Measurements from ENCODE around the gene MAPKAP1. TPM values are rescaled to one million over a fixed set of nuclear protein-coding genes. Genes with fewer than 3 reads are reported as not detected.
"Not testable (repeated sequence)": the region's sequence is repeated elsewhere in the genome, so short reads cannot be mapped to it uniquely, and the experiment has no call there.

Gene MAPKAP1
- total RNA-seq, 2 donors from 2014 or later: 98.0 to 98.4 TPM

GRCh38 chr9:125407432-125407973 lies 299.5 kb downstream of the MAPKAP1 start:
- intact Hi-C loops (cut with DNase I): loop anchor here (2.0 to 10.0 kb wide), 3 partner anchors 217 to 827 kb away; no protein-coding TSS in a partner anchor
- peak in 1 of 2 donors; percentile 15 for ATAC-seq
- no peak for DNase-seq

DNA sequence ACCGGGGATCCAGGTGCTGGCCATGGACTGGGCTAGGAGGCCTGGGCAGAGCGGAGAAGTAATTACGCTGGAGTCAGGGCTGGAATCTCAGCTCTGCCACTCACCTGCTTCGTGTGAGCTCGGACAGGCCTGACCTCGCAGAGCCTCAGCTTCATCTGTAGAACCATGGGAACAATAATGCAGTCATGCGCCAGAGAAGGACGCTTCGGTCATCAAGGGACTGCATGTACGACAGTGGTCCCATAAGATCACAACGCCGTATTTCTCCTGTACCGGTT lies 300.3 kb downstream of the MAPKAP1 start:
- ATAC-seq (no peak), DNase-seq (no peak)
- intact Hi-C loops (cut with DNase I): loop anchor here (2.0 to 10.0 kb wide), 3 partner anchors 218 to 828 kb away; no protein-coding TSS in a partner anchor

DNA sequence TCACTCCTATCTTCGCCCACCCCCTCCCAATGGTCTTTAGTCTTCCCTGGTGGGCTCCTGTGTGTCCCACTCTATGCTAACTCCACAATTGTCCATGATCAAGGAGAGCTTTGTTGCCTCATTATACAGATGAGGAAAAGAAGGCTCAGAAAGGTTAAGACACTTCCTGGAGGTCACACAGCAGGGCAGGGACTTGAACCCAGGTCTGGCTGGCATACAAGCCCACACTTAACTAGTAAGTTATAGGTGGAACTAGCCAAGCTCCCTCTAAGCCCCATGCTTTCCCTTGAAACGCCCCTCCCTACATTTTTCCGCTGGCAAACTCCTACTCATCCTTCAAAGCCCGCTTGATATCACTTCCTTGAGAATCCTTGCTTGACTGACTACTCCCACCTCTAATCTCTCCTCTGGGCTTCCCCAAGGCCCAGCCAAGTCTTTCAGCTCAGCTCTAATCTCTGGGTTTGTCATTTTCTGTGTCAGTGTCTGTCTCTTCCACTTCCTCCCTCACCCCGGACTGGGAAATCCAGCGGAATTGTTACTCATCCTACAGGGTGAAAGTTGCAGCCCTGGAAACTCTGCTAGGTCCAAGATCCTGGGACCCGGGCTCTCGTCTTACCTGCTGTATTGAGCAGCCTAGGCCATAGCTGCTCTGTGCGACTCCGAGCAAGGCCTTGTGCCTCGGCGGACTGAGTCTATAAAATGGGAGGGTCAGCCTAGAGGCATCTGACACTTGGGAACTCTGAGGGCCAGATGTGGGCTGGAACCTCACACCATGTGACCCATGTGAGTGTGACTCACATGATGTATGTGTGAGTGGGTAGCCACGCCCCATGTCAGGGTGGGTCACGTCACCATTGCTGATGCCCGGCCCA lies 300.8 kb downstream of the MAPKAP1 start:
- intact Hi-C loops (cut with DNase I): loop anchor here (2.0 to 10.0 kb wide), 3 partner anchors 219 to 829 kb away; no protein-coding TSS in a partner anchor
- DNase-seq (no peak), ATAC-seq (no peak)

GRCh38 chr9:125404733-125405132 lies 302.3 kb downstream of the MAPKAP1 start:
- DNase-seq: no peak
- intact Hi-C loops (cut with DNase I): loop anchor here in 1 of 2 donors (10.0 kb wide), 2 partner anchors 220 to 830 kb away; no protein-coding TSS in a partner anchor
- no peak for ATAC-seq

DNA sequence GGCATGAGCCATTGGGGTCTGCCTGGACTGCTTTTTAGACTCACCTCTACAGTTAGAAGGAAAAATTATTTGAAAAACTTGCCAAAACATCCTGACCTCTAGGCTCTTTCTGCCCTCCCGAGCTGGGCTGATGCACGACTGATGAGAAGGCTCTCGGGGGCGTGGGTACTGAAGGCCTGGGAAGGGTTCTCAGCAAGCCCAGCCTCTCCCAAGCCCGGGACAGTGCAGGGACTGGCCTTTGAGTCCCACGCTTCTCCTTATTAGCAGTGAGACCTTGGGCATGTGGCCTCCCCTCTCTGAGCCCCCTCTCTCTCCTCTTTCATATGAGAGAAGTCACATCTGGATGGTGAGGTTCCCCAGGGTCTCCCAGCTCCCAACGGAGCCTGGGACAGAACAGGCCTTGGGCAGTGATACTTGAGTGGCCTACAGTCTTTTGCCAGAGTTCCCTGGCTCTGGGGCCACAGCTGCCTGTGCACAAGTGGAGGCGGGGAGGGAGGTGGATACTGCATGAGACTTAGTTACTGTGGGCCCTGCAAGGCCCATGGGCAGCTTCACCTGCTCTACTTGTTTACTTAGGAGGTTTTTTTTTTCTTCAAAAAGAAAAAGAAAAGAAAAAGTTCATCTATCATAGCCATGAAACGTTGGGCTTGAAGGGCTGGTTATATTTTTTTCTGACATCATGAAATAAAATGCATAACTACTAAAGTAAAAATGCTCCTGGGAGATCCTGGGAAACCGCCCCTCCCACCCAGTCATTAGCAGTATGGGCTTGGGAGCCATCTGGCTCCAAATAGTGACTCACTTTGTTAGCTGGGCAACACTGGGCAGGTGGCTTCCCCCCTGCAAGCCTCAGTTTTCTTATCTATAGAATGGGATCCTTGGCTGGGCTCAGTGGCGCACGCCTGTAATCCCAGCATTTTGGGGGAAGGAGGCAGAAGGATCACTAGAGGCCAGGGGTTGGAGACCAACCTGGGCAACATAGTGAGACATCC lies 306.0 kb downstream of the MAPKAP1 start:
- intact Hi-C loops (cut with DNase I): loop anchor here in 1 of 2 donors (10.0 kb wide), 2 partner anchors 224 to 834 kb away; no protein-coding TSS in a partner anchor
- DNase-seq (no peak), ATAC-seq (no peak)

DNA sequence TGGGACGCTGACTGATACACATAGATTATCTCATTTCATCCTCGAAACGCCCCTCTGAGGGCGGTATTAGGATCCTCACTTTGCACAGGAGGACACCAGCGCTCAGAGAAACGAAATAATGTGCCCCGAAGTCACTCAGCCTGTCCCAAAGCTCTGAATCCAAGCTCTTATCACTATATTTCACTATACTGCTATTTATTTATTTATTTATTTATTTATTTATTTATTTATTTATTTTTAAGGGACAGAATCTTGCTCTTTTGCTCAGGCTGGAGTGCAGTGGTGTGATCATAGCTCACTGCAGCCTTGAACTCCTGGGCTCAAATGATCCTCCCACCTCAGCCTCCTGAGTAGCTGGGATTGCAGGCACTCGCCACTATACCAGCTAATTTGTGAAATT lies 306.8 kb downstream of the MAPKAP1 start:
- not testable (repeated sequence) for ATAC-seq, DNase-seq
- intact Hi-C loops (cut with DNase I): loop anchor here in 1 of 2 donors (10.0 kb wide), 2 partner anchors 225 to 835 kb away; no protein-coding TSS in a partner anchor

GRCh38 chr9:125399666-125400065 lies 307.3 kb downstream of the MAPKAP1 start:
- DNase-seq: no peak
- intact Hi-C loops (cut with DNase I): loop anchor here in 1 of 2 donors (10.0 kb wide), 2 partner anchors 225 to 835 kb away; no protein-coding TSS in a partner anchor
- no peak for ATAC-seq

- intact Hi-C loops (cut with DNase I): no loop called here
- ATAC-seq (no peak), DNase-seq (no peak)
These were observed 307.8 kb downstream of the MAPKAP1 start for GRCh38 chr9:125399165-125399564.

DNA sequence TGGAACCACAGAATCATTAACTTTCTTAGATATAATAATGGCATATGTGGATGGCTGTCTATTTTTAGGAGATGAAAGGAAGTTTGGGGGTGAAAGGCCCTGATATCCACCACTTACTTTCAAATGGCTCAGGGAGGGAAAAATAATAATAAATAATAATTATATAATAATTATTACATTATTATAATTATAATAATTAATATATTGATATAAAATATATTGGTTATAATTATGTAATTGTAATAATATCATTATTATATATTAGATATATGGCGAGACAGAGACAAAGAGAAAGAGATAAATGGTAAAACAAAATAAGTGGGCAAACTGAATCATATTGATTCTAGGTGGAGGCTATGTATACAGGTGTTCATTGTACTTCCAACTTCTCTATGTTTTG lies 308.8 kb downstream of the MAPKAP1 start:
- intact Hi-C loops (cut with DNase I): no loop called here
- ATAC-seq (no peak), DNase-seq (no peak)

- ATAC-seq (no peak), DNase-seq (no peak)
These were observed 309.3 kb downstream of the MAPKAP1 start for GRCh38 chr9:125397736-125398135.

GRCh38 chr9:125396799-125397198 lies 310.2 kb downstream of the MAPKAP1 start:
- no peak for ATAC-seq
- no peak for DNase-seq
- intact Hi-C loops (cut with DNase I): no loop called here

More at GRCh38 chr9:125397736-125398135, 309.3 kb downstream of the MAPKAP1 start:
- intact Hi-C loops (cut with DNase I): no loop called here

GRCh38 chr9:125393426-125393825 lies 313.6 kb downstream of the MAPKAP1 start:
- no peak for DNase-seq
- intact Hi-C loops (cut with DNase I): no loop called here
- no peak for ATAC-seq

DNA sequence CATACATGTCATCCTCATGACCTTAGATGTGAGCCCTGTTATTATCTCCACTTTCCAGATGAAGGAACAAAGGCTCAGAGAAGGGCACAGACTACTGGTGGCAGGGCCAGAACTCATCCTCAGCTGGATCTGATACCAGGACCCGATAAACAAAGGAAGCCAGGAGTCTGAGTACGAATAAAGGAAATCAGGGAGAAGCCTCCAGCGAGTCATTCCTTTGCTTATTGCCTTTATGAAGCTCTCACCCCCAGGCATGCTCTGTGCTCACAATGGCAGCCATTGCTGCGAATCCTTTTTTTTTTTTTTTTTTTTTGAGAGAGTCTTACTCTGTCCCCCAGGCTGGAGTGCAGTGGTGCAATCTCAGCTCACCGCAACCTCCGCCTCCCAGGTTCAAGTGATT lies 315.3 kb downstream of the MAPKAP1 start:
- ATAC-seq (no peak), DNase-seq (no peak)
- intact Hi-C loops (cut with DNase I): no loop called here

DNA sequence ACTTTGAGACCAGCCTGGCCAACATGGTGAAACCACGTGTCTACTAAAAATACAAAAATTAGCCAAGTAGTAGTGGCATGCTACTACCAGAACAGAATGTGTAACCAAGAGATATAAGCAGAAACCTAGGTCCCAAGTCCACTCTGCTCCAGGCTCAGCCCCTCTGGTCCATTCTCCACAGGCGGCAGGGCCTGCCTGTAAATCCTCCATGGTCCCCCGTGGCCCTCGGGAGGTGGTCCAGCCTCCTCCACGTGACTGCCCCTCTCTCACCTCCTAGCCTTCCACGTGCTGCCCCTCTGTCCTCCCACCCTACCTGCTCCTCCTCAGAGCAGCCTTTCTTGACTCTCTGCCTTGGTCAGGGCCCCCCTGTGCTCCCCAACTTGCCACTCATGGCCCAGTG lies 318.0 kb downstream of the MAPKAP1 start:
- no peak for ATAC-seq
- DNase-seq: no peak
- intact Hi-C loops (cut with DNase I): no loop called here

DNA sequence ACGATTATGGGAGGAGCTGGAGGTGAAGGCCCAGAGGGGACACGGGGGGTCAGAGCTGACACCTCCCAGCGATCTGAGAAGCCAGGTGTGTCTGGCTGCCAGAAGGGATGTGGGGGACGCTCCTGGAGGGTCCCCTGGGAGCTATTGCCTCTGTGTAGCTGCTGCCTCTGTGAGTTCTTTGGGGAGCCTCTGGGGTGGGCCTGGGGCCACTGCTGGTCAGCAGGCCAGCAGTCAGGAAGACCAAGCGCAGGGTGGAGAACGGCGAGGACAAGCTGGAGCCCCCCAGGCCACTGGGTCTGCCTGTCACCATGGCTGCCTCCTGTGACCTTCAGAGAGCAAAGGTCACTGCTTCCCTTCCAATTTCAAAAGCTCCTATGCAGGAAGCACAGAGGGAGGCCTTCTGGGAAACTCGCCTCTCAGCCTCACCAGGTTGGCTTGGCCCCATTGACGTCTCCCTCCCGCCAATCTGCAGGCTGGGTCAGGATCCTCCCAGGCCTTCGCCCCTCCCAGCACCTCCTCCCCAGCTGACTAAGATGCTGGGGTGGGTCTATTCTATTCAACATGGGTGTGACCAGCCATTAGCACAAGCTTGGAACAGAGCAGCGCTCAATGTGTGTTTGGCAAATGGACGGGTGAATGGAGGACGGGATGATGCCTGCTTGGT lies 319.0 kb downstream of the MAPKAP1 start:
- intact Hi-C loops (cut with DNase I): no loop called here
- DNase-seq (no peak), ATAC-seq (no peak)
